ENCODE measurements around the gene PLAAT2. TPM values are rescaled to one million over a fixed set of nuclear protein-coding genes. Genes with fewer than 3 reads are reported as not detected.
"Not testable (repeated sequence)": the region's sequence is repeated elsewhere in the genome, so short reads cannot be mapped to it uniquely, and the experiment has no call there.

PLAAT2 gene
- total RNA-seq, 1 donor from 2014 or later = 0.92 TPM

GRCh38 chr11:63586451-63587166 lies 23.4 kb upstream of the PLAAT2 start:
- no peak for ATAC-seq
- intact Hi-C loops (cut with DNase I) = no loop called here

DNA sequence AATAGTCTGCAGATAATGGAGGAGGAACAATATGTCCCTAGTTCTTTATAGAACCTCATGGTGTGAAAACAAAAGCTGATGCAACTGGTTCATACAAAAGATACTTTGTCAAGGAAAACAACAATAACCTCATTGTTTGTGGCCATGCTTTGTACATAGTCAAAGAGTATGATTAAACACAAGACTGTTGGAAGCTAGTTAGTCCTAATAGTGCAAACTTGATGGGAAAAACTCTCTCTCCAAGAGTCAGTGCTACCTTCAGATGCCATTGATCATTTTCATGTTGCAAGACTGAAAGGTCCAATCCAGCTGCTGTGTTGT lies 20.1 kb upstream of the PLAAT2 start:
- intact Hi-C loops (cut with DNase I) = no loop called here
- ATAC-seq (no peak), DNase-seq (ENCODE audit: missing footprints) (no peak)

More at GRCh38 chr11:63586451-63587166, 23.4 kb upstream of the PLAAT2 start:
- DNase-seq (ENCODE audit: missing footprints) = no peak

GRCh38 chr11:63581224-63581623 lies 18.0 kb upstream of the PLAAT2 start:
- intact Hi-C loops (cut with DNase I); DNase-seq (ENCODE audit: missing footprints); ATAC-seq: not testable (repeated sequence)

- DNase-seq (ENCODE audit: missing footprints); ATAC-seq; intact Hi-C loops (cut with DNase I): not testable (repeated sequence)
Measured at GRCh38 chr11:63578882-63579281, 15.7 kb upstream of the PLAAT2 start.

- intact Hi-C loops (cut with DNase I) = no loop called here
- DNase-seq (ENCODE audit: missing footprints) (no peak), ATAC-seq (peak; percentile 94)
Measured at GRCh38 chr11:63574856-63575602, 11.8 kb upstream of the PLAAT2 start.

- DNase-seq (ENCODE audit: missing footprints) = no peak
- peak; percentile 80 for ATAC-seq
- intact Hi-C loops (cut with DNase I) = loop anchor here (2.0 kb wide), 1 partner anchor 37 kb away; no protein-coding TSS in a partner anchor
Measured at GRCh38 chr11:63573881-63574855, 11.0 kb upstream of the PLAAT2 start.

DNA sequence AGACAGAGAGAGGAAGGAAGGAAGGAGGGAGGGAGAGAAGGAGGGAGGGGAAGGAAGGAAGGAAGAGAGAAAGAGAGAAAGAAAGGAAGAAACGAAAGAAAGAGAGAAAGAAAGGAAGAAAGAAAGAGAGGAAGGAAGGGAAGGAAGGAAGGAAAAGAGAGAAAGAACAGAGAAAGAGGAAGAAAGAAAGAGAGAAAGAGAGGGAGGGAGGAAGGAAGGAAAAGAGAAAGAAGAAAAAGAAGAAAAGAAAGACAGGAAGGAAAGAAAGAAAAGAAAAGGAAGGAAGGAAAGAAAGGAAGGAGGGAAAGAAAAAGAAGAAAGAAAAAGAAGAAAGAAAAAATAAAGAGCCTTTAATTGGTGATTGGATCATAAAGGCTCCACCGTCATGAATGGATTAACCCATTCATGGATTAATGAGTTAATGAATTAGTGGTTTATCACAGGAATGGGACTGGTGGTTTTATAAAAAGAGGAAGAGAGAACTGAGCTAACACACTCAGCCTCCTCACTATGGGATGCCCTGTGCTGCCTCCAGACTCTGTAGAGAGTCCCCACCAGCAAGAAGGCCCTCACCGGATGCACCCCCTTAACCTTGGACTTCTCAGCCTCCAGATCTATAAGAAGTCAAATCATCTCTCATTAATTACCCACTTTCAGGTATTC lies 9.0 kb upstream of the PLAAT2 start:
- no peak for DNase-seq (ENCODE audit: missing footprints)
- intact Hi-C loops (cut with DNase I) = loop anchor here (2.0 kb wide), 1 partner anchor 39 kb away; no protein-coding TSS in a partner anchor
- ATAC-seq = no peak

- ATAC-seq = no peak
- intact Hi-C loops (cut with DNase I) = no loop called here
- no peak for DNase-seq (ENCODE audit: missing footprints)
Measured at GRCh38 chr11:63569570-63569969, 6.4 kb upstream of the PLAAT2 start.

GRCh38 chr11:63567044-63567840 lies 4.1 kb upstream of the PLAAT2 start:
- ATAC-seq = peak; percentile 95
- intact Hi-C loops (cut with DNase I) = loop anchor here (2.0 kb wide), 1 partner anchor 30 kb away; the partner anchor contains the start of gene PLAAT4
- no peak for DNase-seq (ENCODE audit: missing footprints)

GRCh38 chr11:63564784-63565350 lies 1.7 kb upstream of the PLAAT2 start:
- intact Hi-C loops (cut with DNase I) = no loop called here
- no peak for ATAC-seq
- DNase-seq (ENCODE audit: missing footprints) = no peak

DNA sequence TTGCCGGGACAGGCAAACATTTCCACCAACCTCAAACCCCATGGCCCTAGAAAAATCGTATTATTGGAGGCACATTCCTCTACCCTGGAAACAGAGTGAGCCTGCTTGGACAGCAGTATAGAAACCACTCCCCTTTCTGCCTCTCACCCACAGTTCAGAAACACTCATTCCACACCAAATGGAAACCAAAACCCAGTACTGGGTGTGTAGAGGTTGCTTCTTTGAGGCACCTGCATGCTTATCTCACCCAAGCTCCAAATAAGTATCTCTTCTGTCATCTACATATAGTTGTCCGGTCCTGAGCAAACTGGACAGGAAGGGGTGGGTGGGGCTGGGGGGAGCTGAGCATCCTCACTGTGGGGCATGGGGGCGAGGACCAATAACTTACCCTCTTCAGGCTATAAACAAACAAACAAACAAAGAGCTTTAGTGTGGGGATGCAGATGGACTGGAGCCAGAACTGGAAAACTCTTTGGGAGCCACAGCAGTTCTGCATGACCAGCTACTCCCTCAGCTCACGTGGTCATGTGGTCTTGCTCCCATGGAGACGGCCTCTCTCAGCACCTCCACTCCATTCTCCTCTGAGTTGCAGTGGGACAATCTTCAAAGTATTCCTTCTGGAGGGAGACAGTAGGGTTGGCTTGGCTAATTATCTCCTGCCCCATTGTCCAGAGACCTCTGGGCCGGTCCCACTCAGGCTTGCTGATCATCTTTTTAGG lies 1.0 kb upstream of the PLAAT2 start:
- DNase-seq (ENCODE audit: missing footprints) (no peak), ATAC-seq (no peak)
- intact Hi-C loops (cut with DNase I) = no loop called here

DNA sequence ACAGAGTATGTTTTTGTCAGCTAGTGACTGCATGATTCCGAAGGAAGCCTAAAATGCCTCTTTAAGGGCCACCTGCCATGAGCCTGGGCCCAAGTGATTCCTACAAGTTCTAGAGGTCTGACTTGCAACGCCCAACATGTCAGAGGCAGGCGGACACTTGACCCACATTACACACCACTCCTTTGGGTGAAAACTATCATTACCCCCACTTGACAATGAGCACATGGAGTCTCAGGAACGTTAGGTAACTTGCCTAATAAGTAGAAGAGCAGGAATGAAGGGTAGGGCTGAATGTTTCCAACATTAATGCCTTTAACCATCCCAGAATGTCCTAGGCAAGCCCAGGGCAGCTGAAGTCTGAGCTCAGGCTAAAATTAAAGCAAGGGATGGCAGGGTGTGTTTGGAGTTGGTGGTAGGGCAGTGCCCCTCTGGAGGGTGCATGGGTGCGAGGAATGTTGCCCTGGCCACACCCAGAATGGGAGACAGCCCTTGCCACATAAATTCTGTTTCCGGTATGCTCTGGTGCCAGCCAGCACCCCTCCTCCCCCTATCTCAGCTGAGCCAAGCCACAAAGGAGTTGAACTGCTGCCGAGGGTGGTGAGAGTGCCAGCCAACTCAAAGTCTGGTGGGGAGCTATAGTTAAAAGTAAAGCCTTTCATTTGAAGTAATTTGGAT lies 2.5 kb downstream of the PLAAT2 start:
- ATAC-seq (peak; percentile 53), DNase-seq (ENCODE audit: missing footprints) (no peak)
- intact Hi-C loops (cut with DNase I) = no loop called here

GRCh38 chr11:63558459-63559157 lies 4.6 kb downstream of the PLAAT2 start:
- no peak for ATAC-seq
- DNase-seq (ENCODE audit: missing footprints) = no peak
- intact Hi-C loops (cut with DNase I) = no loop called here

GRCh38 chr11:63557570-63557969 lies 5.6 kb downstream of the PLAAT2 start:
- ATAC-seq = no peak
- intact Hi-C loops (cut with DNase I) = no loop called here
- no peak for DNase-seq (ENCODE audit: missing footprints)

GRCh38 chr11:63556404-63557013 lies 6.7 kb downstream of the PLAAT2 start:
- DNase-seq (ENCODE audit: missing footprints) (no peak), ATAC-seq (no peak)
- intact Hi-C loops (cut with DNase I) = no loop called here
